ENCODE results near the gene RFK.

Gene RFK

DNA sequence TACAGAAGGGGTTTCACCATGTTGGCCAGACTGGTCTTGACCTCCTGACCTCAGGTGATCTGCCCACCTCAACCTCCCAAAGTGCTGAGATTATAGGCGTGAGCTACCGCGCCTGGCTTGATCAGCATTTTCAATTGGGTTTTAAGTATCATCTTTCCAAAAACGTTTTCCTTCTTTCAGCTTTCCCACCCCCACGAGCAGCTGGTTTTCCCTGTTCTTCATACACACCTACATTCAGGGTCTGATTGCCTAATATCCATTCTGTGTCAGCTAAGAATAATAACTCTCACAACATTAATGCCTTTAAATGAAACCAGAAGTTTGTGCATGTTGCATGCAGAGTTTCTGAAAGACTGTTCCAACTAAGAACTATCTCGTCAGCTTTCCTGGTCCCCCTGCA, 38.3 kb downstream of the RFK start:
- DNase-seq (ENCODE audit: low spot score): no peak
- in situ Hi-C loops (cut with MboI; ENCODE audit: low pct_unique_long_range_greater_than_20kb, low sequenced_read_pairs, unreplicated experiment): no loop called here
- TF ChIP-seq, protein P1, sequence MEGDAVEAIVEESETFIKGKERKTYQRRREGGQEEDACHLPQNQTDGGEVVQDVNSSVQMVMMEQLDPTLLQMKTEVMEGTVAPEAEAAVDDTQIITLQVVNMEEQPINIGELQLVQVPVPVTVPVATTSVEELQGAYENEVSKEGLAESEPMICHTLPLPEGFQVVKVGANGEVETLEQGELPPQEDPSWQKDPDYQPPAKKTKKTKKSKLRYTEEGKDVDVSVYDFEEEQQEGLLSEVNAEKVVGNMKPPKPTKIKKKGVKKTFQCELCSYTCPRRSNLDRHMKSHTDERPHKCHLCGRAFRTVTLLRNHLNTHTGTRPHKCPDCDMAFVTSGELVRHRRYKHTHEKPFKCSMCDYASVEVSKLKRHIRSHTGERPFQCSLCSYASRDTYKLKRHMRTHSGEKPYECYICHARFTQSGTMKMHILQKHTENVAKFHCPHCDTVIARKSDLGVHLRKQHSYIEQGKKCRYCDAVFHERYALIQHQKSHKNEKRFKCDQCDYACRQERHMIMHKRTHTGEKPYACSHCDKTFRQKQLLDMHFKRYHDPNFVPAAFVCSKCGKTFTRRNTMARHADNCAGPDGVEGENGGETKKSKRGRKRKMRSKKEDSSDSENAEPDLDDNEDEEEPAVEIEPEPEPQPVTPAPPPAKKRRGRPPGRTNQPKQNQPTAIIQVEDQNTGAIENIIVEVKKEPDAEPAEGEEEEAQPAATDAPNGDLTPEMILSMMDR (IDR thresholded peaks at IDR 0.05; ENCODE audit: extremely low read depth, insufficient read depth, missing control alignments): no peak

DNA sequence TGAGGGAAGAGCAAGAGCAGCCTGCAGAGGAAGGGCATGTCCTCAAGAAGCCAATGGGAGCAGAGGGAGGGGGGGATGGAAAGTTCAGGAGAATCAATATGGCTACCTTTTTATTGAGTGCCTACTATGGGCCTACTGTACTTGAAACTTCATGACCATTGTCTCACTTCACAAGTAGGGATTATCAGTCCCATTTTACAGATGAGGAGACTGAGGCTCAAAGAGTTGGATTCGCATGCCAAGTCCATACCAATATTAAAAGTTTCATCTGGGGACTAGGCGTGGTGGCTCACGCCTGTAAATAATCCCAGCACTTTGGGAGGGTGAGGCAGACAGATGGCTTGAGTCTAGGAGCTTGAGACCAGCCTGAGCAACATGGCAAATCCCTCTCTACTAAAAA, 40.0 kb downstream of the RFK start:
- TF ChIP-seq, protein P1 (IDR thresholded peaks at IDR 0.05; ENCODE audit: extremely low read depth, insufficient read depth, missing control alignments): no peak
- in situ Hi-C loops (cut with MboI; ENCODE audit: low pct_unique_long_range_greater_than_20kb, low sequenced_read_pairs, unreplicated experiment): no loop called here
- no peak for DNase-seq (ENCODE audit: low spot score)

DNA sequence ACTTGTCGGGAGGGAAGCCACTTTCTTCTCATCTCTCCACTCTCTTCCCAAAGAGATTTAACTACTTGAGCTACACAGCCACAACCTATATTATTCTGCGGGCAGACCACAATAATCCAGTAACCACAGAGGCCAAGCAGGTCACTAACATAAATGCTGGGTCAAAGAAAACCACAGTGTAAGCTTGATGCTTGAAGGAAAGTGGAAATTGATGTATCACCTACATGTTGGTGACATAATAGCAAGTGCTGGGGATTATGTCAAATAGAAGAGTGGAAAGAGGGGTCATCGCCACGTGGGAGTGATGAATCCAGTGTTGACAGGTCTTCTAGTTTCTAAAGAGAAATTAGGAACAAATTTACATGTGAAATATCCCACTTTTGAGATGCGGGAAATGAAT, 40.9 kb downstream of the RFK start:
- in situ Hi-C loops (cut with MboI; ENCODE audit: low pct_unique_long_range_greater_than_20kb, low sequenced_read_pairs, unreplicated experiment): no loop called here
- TF ChIP-seq, protein P1 (IDR thresholded peaks at IDR 0.05; ENCODE audit: extremely low read depth, insufficient read depth, missing control alignments): no peak
- DNase-seq (ENCODE audit: low spot score): no peak

DNA sequence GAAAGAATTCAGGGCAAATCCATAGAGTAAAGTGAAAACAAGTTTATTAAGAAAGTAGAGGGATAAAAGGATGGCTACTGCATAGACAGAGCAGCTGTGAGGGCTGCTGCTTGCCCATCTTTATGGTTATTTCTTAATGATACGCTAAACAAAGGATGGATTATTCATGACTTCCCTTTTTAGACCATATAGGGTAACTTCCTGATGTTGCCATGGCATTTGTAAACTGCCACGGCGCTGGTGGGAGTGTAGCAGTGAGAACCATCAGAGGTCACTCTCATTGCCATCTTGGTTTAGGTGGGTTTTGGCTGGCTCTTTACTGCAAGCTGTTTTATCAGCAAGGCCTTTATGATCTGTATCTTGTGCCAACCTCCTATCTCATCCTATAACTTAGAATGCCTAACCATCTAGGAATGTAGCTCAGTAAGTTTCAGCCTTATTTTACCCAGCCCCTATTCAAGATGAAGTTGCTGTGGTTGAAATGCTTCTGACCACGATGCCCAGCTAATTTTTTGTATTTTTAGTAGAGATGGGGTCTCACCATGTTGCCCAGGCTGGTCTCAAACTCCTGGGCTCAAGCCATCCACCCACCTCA, 42.1 kb downstream of the RFK start:
- TF ChIP-seq, protein P1 (IDR thresholded peaks at IDR 0.05; ENCODE audit: extremely low read depth, insufficient read depth, missing control alignments): no peak
- DNase-seq (ENCODE audit: low spot score): no peak
- in situ Hi-C loops (cut with MboI; ENCODE audit: low pct_unique_long_range_greater_than_20kb, low sequenced_read_pairs, unreplicated experiment): no loop called here

DNA sequence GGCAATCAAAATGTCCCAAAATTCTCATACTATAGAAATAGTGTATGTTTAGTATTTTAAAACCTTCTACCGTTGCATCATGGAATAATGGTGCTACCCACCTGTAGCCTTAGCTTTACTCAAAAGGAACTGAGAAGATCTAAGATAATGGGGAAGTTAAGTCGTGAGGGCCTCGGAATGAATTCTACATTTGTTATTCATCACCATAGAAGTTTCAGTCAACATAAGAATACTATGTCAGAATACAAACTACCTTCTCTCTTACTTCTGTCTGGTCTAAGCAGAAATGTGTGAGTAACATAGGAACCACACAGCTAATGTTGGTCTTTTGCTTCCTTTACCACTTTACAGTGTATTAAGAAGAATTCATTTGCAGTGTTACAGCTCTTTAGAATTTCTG, 43.2 kb downstream of the RFK start:
- in situ Hi-C loops (cut with MboI; ENCODE audit: low pct_unique_long_range_greater_than_20kb, low sequenced_read_pairs, unreplicated experiment): no loop called here
- TF ChIP-seq, protein P1 (IDR thresholded peaks at IDR 0.05; ENCODE audit: extremely low read depth, insufficient read depth, missing control alignments): no peak
- DNase-seq (ENCODE audit: low spot score): no peak

DNA sequence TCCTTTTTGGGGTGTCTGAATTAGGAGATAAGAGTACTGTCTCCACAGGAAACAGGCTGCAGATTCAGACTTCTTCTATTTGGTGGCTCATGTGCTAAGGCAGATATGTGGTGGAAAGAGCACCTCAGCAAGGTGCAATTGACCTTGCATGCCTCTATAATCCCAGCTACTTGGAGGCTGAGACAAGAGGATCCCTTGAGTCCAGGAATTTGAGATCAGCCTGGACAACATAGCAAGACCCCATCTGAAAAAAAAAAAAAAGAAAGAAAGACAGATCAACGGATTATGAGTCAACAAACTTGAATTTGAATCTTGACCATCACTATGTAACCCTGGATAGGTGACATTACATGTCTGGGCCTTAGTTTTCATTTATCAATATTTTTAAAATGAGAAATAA, 44.4 kb downstream of the RFK start:
- in situ Hi-C loops (cut with MboI; ENCODE audit: low pct_unique_long_range_greater_than_20kb, low sequenced_read_pairs, unreplicated experiment): no loop called here
- TF ChIP-seq, protein P1 (IDR thresholded peaks at IDR 0.05; ENCODE audit: extremely low read depth, insufficient read depth, missing control alignments): no peak
- no peak for DNase-seq (ENCODE audit: low spot score)

DNA sequence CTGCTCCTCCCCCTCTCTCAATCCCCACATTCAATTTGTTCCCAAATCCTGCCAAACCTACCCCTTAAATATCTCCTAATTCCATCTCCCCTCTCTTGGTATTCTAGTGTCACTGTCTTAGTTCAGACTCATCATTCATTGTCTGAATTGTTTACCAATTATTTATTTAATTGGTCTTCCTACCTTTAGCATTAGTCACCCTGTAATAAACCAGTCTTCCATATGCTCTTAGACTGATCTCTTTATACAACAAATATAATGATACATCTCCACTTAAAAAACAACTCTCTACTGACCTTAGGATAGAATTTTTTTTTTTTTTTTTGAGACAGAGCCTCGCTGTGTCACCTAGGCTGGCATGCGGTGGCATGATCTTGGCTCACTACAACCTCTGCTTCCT, 51.4 kb downstream of the RFK start:
- no peak for DNase-seq (ENCODE audit: low spot score)
- in situ Hi-C loops (cut with MboI; ENCODE audit: low pct_unique_long_range_greater_than_20kb, low sequenced_read_pairs, unreplicated experiment): no loop called here

More for the DNA sequence above, 51.4 kb downstream of the RFK start:
- TF ChIP-seq, protein P1 (IDR thresholded peaks at IDR 0.05; ENCODE audit: extremely low read depth, insufficient read depth, missing control alignments): no peak
